NCI-H128 (cell line): ENCODE data around the gene FBXO27.
"Not testable (repeated sequence)": the region's sequence is repeated elsewhere in the genome, so short reads cannot be mapped to it uniquely, and the experiment has no call there.

Source experiments
- DNase-seq: peaks from one replicate; lab custom pipeline; 2025; ENCODE audit not compliant: unreplicated experiment; lab: John Stamatoyannopoulos, UW

FBXO27 gene

GRCh38 chr19:38989066-38989605 lies 43.2 kb downstream of the FBXO27 start:
- no peak for DNase-seq

GRCh38 chr19:38988627-38989026 lies 43.7 kb downstream of the FBXO27 start:
- not testable (repeated sequence) for DNase-seq

- DNase-seq: not testable (repeated sequence)
Observed at GRCh38 chr19:38987745-38988144, 44.6 kb downstream of the FBXO27 start.

- no peak for DNase-seq
Observed at GRCh38 chr19:38985262-38985661, 47.1 kb downstream of the FBXO27 start.

- DNase-seq: no peak
Observed at GRCh38 chr19:38980583-38981374, 51.6 kb downstream of the FBXO27 start.

- no peak for DNase-seq
Observed at GRCh38 chr19:38979812-38980211, 52.5 kb downstream of the FBXO27 start.

GRCh38 chr19:38978326-38978689 lies 54.0 kb downstream of the FBXO27 start:
- no peak for DNase-seq

- no peak for DNase-seq
Observed at GRCh38 chr19:38977445-38978325, 54.7 kb downstream of the FBXO27 start.

GRCh38 chr19:38975861-38976271 lies 56.5 kb downstream of the FBXO27 start:
- no peak for DNase-seq

GRCh38 chr19:38975214-38975860 lies 57.0 kb downstream of the FBXO27 start, which contains the start of gene FBXO17:
Gene FBXO17 (minus strand): TSS chr19:38975742. CDS start chr19:38950319, 25,423 bp downstream.
- no peak for DNase-seq

GRCh38 chr19:38974624-38975213 lies 57.6 kb downstream of the FBXO27 start:
- DNase-seq: no peak
